Tibial artery (tissue), 4 donors: ENCODE measurements around the gene RSPRY1.

Experiments
- DNase-seq, 2 donors: peaks; one replicate each; pipeline ENCODE4 v3.0.0-alpha.2; 2019
- H3K27ac ChIP-seq, 2 donors: fragments of 200-600 bp; sonication (generic) in 1 of 2; 1 replicate in 1 of 2; 2 replicates in 1 of 2; pipeline ENCODE4 v1.5.1; 2018 to 2019; ENCODE audit warnings: mild to moderate bottlenecking in 1 of 2
- H3K27me3 ChIP-seq, 2 donors: fragments of 200-600 bp; sonication (generic) in 1 of 2; one replicate each; pipeline versions ENCODE4 v1.5.1 to v1.6.0; 2016 to 2019
- H3K36me3 ChIP-seq, 3 donors: fragments of 200-600 bp; sonication (generic) in 2 of 3; one replicate each; pipeline ENCODE4 v1.5.1; 2016 to 2019; ENCODE audit warnings: mild to moderate bottlenecking in 2 of 3
- H3K4me1 ChIP-seq, 4 donors: fragments of 200-600 bp; sonication (generic) in 2 of 4; 1 replicate in 3 of 4; 2 replicates in 1 of 4; pipeline ENCODE4 v1.5.1; 2016 to 2019
- H3K4me3 ChIP-seq, 2 donors: fragments of 200-600 bp; sonication (generic) in 1 of 2; 1 replicate in 1 of 2; 2 replicates in 1 of 2; pipeline ENCODE4 v1.5.1; 2018 to 2019; ENCODE audit warnings: mild to moderate bottlenecking in 2 of 2
- H3K9me3 ChIP-seq, 3 donors: fragments of 200-600 bp; sonication (generic) in 1 of 3; one replicate each; pipeline ENCODE4 v1.5.1; 2016 to 2019
- intact Hi-C: fragments of 100-400 bp; cut with DNase I; formaldehyde crosslinking; loops from one replicate; pipeline ENCODE4 v1.15.0; 2023; ENCODE audit warnings: low total_unique reads
- TF ChIP-seq, protein P1 (sequence below), 2 experiments: fragments of 200-600 bp in 1 of 2; fragments of 450-650 bp in 1 of 2; IDR thresholded peaks; one replicate each; pipeline ENCODE4 v1.5.1; 2017 to 2019; ENCODE audit warnings: antibody characterized with exemption in 2 of 2, mild to moderate bottlenecking in 1 of 2, moderate library complexity in 1 of 2

Gene RSPRY1

DNA sequence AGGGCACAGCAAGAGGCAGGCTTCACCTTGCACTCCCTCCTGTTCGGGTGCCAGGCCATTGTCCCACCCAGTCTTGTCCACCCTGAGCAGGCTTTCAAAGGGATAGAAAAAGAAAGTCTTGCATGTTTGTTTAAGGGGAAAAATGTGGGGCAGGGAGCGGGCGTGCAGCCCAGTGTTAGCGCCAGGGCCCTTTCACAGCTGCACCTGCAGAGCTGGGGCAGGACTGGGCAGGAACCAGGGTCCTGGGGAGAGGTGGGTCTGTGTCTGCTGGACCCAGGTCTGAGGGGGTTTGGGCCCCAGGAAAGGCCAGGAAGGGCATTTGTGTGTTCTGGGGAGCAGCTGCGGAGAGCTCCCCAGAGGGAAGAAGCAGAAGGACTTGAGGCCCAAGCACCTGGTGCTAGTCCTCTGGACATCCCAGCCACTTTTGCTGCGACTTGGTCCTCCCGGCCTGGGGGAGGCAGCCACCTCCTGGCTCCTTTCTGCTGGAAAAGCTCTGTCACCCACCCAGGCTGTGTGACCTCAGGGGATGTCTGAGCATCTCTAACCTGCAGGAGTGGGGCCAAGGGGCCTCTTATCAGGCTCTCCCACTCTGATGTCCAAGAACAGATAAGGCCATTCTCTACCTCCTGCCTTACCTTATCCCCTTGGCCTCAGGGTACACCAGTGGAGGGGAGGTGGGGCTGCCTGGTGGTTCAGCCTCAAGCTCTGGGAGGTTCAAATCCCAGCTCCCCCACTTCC lies 45.0 kb upstream of the RSPRY1 start:
- Histone ChIP-seq H3K36me3 (peaks cover 0 to 32% (median 0%) of the 10 kb centered on the region in 3 donors), H3K4me1 (peaks cover 0 to 14% (median 5%) of the 10 kb centered on the region in 4 donors), H3K9me3 (no peaks in the 10 kb centered on the region), H3K4me3 (no peak overlapping the region), H3K27ac (no peak overlapping the region), H3K27me3 (no peaks in the 10 kb centered on the region)
- intact Hi-C loops, result no loop called here
- peak in 1 of 2 donors; percentile 53 for DNase-seq
- TF ChIP-seq, protein P1, sequence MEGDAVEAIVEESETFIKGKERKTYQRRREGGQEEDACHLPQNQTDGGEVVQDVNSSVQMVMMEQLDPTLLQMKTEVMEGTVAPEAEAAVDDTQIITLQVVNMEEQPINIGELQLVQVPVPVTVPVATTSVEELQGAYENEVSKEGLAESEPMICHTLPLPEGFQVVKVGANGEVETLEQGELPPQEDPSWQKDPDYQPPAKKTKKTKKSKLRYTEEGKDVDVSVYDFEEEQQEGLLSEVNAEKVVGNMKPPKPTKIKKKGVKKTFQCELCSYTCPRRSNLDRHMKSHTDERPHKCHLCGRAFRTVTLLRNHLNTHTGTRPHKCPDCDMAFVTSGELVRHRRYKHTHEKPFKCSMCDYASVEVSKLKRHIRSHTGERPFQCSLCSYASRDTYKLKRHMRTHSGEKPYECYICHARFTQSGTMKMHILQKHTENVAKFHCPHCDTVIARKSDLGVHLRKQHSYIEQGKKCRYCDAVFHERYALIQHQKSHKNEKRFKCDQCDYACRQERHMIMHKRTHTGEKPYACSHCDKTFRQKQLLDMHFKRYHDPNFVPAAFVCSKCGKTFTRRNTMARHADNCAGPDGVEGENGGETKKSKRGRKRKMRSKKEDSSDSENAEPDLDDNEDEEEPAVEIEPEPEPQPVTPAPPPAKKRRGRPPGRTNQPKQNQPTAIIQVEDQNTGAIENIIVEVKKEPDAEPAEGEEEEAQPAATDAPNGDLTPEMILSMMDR (IDR thresholded peaks at IDR 0.05), result no peak

DNA sequence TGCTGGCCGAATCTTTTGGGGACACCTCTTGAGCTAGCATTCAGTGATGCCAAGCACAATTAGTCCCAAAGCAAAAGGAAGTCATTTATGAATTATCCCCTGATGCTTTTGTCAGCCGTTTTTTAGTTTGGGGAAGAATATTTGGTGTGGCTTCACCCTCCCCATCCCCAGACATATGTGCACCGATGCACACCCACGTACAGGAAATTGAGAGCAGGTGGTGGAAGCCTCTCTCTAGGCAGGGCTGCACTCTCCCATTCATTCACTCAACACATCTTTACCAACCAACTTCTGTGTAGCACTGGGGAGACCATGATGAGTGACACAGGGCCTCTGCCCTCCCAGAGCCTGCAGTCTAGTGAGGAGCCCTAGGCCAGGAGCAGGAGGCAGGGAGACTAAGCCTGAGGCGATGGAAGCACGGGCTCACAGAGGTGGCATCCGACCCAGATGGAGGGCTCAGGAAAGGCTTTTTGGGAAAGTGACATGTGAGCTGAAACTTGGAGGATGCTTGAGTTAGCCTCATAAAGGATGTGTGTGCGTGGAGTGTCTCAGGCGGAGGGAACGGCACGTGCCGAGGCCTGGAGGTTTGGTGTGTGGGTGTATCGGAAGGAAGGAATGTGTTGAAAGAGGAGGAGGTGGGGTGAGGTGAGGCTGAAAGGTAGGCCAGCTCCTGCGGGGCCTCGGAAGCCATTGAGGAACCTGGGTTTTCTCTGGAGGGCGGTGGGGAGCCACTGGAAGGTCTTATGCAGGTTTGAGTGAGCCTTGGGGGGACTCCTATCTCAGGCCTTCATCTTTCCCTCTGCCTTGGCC lies 44.1 kb upstream of the RSPRY1 start:
- Histone ChIP-seq H3K27me3 (no peaks in the 10 kb centered on the region), H3K4me3 (no peak overlapping the region)

DNA sequence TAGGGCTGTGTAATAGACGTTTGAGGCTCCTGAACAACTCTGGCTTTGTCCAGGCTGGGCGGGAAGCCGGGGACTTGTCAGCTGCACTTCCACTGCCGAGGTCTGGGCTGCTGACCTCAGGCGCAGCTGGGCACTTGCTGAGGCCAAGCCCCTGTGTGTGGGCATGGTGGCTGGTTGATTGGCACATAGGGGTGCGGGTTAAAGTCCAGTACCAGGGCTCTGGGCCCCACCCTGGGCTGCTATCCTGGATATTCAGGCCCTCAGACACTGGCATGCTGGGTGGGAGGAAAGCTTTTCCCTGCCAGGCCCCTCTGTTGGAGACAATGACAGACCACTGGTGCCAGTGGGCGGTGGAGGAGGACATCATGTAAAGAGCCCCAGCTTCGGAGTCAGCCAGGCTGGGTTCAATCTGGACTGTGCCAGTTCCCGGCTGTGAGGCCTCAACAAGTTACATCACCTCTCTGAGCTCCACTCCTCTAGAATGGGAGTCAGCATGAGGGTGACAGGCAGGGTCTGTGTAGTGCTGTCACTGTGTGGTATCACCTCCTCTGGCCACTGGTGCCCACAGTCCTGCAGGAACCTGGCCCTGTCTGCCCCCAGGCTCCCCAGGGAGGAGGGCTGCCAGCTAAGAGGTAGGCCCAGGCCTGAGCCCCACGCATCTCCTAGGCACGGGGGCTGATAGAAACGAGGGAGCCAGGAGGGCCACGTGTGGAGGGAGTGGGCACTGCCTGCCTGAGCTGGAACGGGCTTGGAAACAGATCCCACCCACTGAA lies 42.8 kb upstream of the RSPRY1 start:
- DNase-seq, result peak in 1 of 2 donors; percentile 48
- Histone ChIP-seq H3K27me3 (no peaks in the 10 kb centered on the region), H3K4me3 (no peak overlapping the region), H3K9me3 (no peaks in the 10 kb centered on the region), H3K4me1 (peaks cover 0 to 22% (median 8%) of the 10 kb centered on the region in 4 donors), H3K36me3 (peaks cover 0 to 17% (median 0%) of the 10 kb centered on the region in 3 donors), H3K27ac (no peak overlapping the region)
- intact Hi-C loops, result no loop called here
- TF ChIP-seq, protein P1 (IDR thresholded peaks at IDR 0.05), result no peak

More for the DNA sequence above, 44.1 kb upstream of the RSPRY1 start:
- H3K4me1 ChIP-seq, result peaks cover 0 to 17% (median 5%) of the 10 kb centered on the region in 4 donors
- H3K36me3 ChIP-seq, result peaks cover 0 to 27% (median 0%) of the 10 kb centered on the region in 3 donors
- H3K27ac ChIP-seq, result no peak overlapping the region
- H3K9me3 ChIP-seq, result no peaks in the 10 kb centered on the region
- intact Hi-C loops, result no loop called here
- DNase-seq, result peak in 1 of 2 donors; percentile 62
- TF ChIP-seq, protein P1 (IDR thresholded peaks at IDR 0.05), result no peak

DNA sequence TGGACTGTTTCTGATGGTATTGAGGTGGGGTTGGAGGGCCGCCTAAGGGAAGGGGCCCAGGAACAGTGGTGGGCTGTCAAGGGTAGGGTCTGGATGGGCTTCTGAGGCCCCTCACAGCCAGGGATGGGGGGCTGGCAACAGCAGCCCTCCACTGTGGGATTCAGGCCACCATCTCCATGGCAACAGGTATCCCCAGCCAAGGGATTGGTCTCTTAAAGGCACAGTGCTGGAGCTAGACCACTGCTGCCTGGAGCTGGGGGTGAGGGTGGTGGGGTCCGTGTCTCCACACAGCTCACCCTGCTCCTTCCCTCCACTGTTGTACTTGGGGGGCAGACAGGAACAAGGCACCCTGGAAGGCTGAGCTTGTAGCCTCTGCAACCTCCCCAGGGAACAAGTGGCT lies 42.1 kb upstream of the RSPRY1 start:
- TF ChIP-seq, protein P1 (IDR thresholded peaks at IDR 0.05), result no peak
- H3K27me3 ChIP-seq, result no peaks in the 10 kb centered on the region
- no peaks in the 10 kb centered on the region for H3K9me3 ChIP-seq
- intact Hi-C loops, result no loop called here
- peaks cover 0 to 22% (median 8%) of the 10 kb centered on the region in 4 donors for H3K4me1 ChIP-seq
- peaks cover 0 to 24% (median 0%) of the 10 kb centered on the region in 3 donors for H3K36me3 ChIP-seq
- no peak overlapping the region for H3K4me3 ChIP-seq
- no peak overlapping the region for H3K27ac ChIP-seq
- DNase-seq, result no peak
